Liver (tissue), 9 donors: ENCODE data around the gene EHMT1. TPM values are rescaled to one million over a fixed set of nuclear protein-coding genes. Genes with fewer than 3 reads are reported as not detected.

Experiments used
- DNase-seq: peaks from one replicate; pipeline ENCODE4 v3.0.0-alpha.2; 2017; ENCODE audit warnings: low spot score
- H3K27ac ChIP-seq, 2 donors: one replicate each; pipeline ENCODE4 v1.7.0; 2013; ENCODE audit warnings: inconsistent platforms in 2 of 2, low read length in 2 of 2, control low read depth in 1 of 2, low read depth in 1 of 2, mild to moderate bottlenecking in 1 of 2
- H3K27me3 ChIP-seq, 4 donors: one replicate each; pipeline versions ENCODE4 v1.6.1 to v1.7.0; 2013; ENCODE audit warnings: low read length in 3 of 4, inconsistent platforms in 1 of 4, mild to moderate bottlenecking in 1 of 4, moderate library complexity in 1 of 4; ENCODE audit not compliant: control insufficient read depth in 4 of 4, insufficient read depth in 4 of 4
- H3K36me3 ChIP-seq, 4 donors: one replicate each; pipeline versions ENCODE4 v1.6.1 to v1.7.0; 2013; ENCODE audit warnings: low read length in 3 of 4, mild to moderate bottlenecking in 3 of 4, low read depth in 1 of 4, moderate library complexity in 1 of 4; ENCODE audit not compliant: control insufficient read depth in 4 of 4, insufficient read depth in 3 of 4
- H3K4me1 ChIP-seq, 4 donors: one replicate each; pipeline versions ENCODE4 v1.6.1 to v1.7.0; 2013; ENCODE audit warnings: low read length in 3 of 4, mild to moderate bottlenecking in 3 of 4, moderate library complexity in 1 of 4; ENCODE audit not compliant: control insufficient read depth in 4 of 4, insufficient read depth in 4 of 4
- H3K4me3 ChIP-seq, 3 donors: one replicate each; pipeline versions ENCODE4 v1.6.1 to v1.7.0; 2013; ENCODE audit warnings: low read length in 3 of 3, control low read depth in 1 of 3, low read depth in 1 of 3, mild to moderate bottlenecking in 1 of 3
- H3K9ac ChIP-seq, 2 donors: one replicate each; pipeline ENCODE4 v1.7.0; 2013; ENCODE audit warnings: low read length in 2 of 2, mild to moderate bottlenecking in 2 of 2, moderate library complexity in 2 of 2, control low read depth in 1 of 2, low read depth in 1 of 2
- H3K9me3 ChIP-seq, 4 donors: one replicate each; pipeline versions ENCODE4 v1.6.1 to v1.7.0; 2013; ENCODE audit warnings: low read length in 3 of 4; ENCODE audit not compliant: control insufficient read depth in 4 of 4
- EGR1 ChIP-seq, 2 donors: IDR thresholded peaks; 2 replicates each; pipeline ENCODE4 v1.6.1; 2016 to 2018; ENCODE audit warnings: antibody characterized with exemption in 2 of 2, low read depth in 2 of 2
- FOXA1 ChIP-seq: IDR thresholded peaks from 2 replicates; pipeline ENCODE4 v1.6.1; 2016; ENCODE audit warnings: antibody characterized with exemption
- FOXA2 ChIP-seq: IDR thresholded peaks from 2 replicates; pipeline ENCODE4 v1.6.1; 2016; ENCODE audit warnings: antibody characterized with exemption
- GABPA ChIP-seq, 2 donors: IDR thresholded peaks in 1 of 2; conservative IDR thresholded peaks in 1 of 2; 2 replicates each; pipeline ENCODE4 v1.6.1; 2016; ENCODE audit warnings: antibody characterized with exemption in 2 of 2, mild to moderate bottlenecking in 1 of 2, moderate library complexity in 1 of 2
- HNF4A ChIP-seq, 2 donors: conservative IDR thresholded peaks; 2 replicates each; pipeline ENCODE4 v1.6.1; 2016; ENCODE audit warnings: antibody characterized with exemption in 2 of 2, mild to moderate bottlenecking in 2 of 2
- HNF4G ChIP-seq: IDR thresholded peaks from 2 replicates; pipeline ENCODE4 v1.6.1; 2016; ENCODE audit warnings: antibody characterized with exemption
- JUND ChIP-seq, 2 donors: IDR thresholded peaks; 2 replicates each; pipeline ENCODE4 v1.6.1; 2016; ENCODE audit warnings: antibody characterized with exemption in 2 of 2
- NR2F2 ChIP-seq: IDR thresholded peaks from 2 replicates; pipeline ENCODE4 v1.6.1; 2016; ENCODE audit warnings: antibody characterized with exemption
- RAD21 ChIP-seq, 2 donors: IDR thresholded peaks; 2 replicates each; pipeline ENCODE4 v1.6.1; 2016; ENCODE audit warnings: antibody characterized with exemption in 2 of 2, mild to moderate bottlenecking in 2 of 2
- RXRA ChIP-seq, 2 donors: IDR thresholded peaks; 2 replicates each; pipeline ENCODE4 v1.6.1; 2017 to 2018; ENCODE audit warnings: antibody characterized with exemption in 2 of 2, mild to moderate bottlenecking in 1 of 2
- SP1 ChIP-seq: IDR thresholded peaks from 2 replicates; pipeline ENCODE4 v1.6.1; 2018; ENCODE audit warnings: antibody characterized with exemption, mild to moderate bottlenecking
- TAF1 ChIP-seq: conservative IDR thresholded peaks from 2 replicates; pipeline ENCODE4 v1.6.1; 2016; ENCODE audit warnings: antibody characterized with exemption, mild to moderate bottlenecking
- YY1 ChIP-seq: IDR thresholded peaks from 2 replicates; pipeline ENCODE4 v1.6.1; 2016; ENCODE audit warnings: antibody characterized with exemption, mild to moderate bottlenecking
- WGBS: extraction: QIAGEN DNeasy Blood & Tissue Kit; methylation state at CpG from one replicate; pipeline ENCODE4 v1.1.7; 2013; 5-methylcytosine and 5-hydroxymethylcytosine counted together
- polyA plus RNA-seq, 2 donors: library from polyadenylated mRNA; stranded (reverse) in 1 of 2; unstranded in 1 of 2; fragments of 200-250 nt in 1 of 2; fragments of >200 nt in 1 of 2; fragmentation: Nextera tagmentation in 1 of 2; extraction: Ambion mirVana in 1 of 2; gene quantifications; one replicate each; pipeline versions ENCODE4 v1.2.1 to v1.2.3, GENCODE V29; 2013 to 2015
- total RNA-seq, 2 donors: library from RNA; depleted of rRNA; stranded (reverse); fragments of >200 nt; gene quantifications; one replicate each; pipeline ENCODE4 v1.2.3, GENCODE V29; 2014
- TF ChIP-seq, protein P1 (sequence below): IDR thresholded peaks from 2 replicates; pipeline ENCODE4 v1.6.1; 2016; ENCODE audit warnings: antibody characterized with exemption
- TF ChIP-seq, protein P2 (sequence below): IDR thresholded peaks from 2 replicates; pipeline ENCODE4 v1.6.1; 2016; ENCODE audit warnings: antibody characterized with exemption
- TF ChIP-seq, protein P3 (sequence below): IDR thresholded peaks from 2 replicates; pipeline ENCODE4 v1.6.1; 2016; ENCODE audit warnings: antibody characterized with exemption, mild to moderate bottlenecking
- TF ChIP-seq, protein P4 (sequence below): fragments of 150-350 bp; IDR thresholded peaks from 2 replicates; pipeline ENCODE4 v1.5.1; 2017; ENCODE audit warnings: improper control_type of control experiment, low read depth, low read length; ENCODE audit not compliant: missing input control
- TF ChIP-seq, protein P5 (sequence below): IDR thresholded peaks from 2 replicates; pipeline ENCODE4 v1.6.1; 2016; ENCODE audit warnings: antibody characterized with exemption
- donor health status: healthy.
- donor health status: healthy.
- donor health status: healthy.
- donor health status: healthy.
- donor health status: healthy.

EHMT1 gene
- total and polyA plus RNA-seq, 4 donors = 16.1 to 48.2 (median 27.3) TPM

DNA sequence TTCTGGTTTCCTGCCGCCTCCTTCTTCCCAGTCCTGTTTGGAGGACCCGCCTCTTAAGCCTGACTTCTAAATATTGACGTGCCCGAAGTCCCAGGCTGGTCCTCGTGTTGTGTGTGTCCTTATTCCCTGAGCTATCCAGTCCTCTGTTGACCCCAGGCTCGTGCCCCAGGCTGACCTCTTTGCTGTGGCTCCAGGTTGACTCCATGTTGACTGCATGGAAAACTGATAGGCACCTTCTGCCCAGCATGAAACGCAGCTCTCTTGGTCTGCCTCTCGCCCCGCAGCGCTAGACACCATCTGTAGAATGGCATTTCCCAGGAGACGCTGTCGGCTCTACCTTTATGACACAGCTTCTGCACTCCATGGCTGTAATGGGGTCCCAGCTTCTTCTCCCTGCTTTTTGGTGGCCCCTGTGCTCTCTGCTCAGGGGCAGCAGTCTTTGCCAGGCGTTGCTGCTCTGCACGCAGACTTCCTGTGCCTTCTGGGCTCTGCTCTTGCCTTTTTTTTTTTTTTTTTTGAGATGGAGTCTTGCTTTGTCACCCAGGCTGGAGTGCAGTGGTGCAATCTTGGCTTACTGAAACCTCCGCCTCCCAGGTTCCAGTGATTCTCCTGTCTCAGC is 28.4 kb downstream of the EHMT1 start:
- H3K4me1 ChIP-seq = no peaks in the 10 kb centered on the region
- DNase-seq = no peak
- WGBS = 69% methylated on average over 15 of the region's 15 CpGs
- H3K9me3 ChIP-seq = no peaks in the 10 kb centered on the region
- TF ChIP-seq HNF4G (no peak), JUND (IDR thresholded peaks at IDR 0.05) (no peak), FOXA2 (no peak), RAD21 (IDR thresholded peaks at IDR 0.05) (no peak), NR2F2 (no peak), YY1 (no peak), EGR1 (IDR thresholded peaks at IDR 0.05; ENCODE audit: low read depth in 2 of 2) (no peak), FOXA1 (no peak), HNF4A (conservative IDR thresholded peaks at IDR 0.05) (no peak), RXRA (IDR thresholded peaks at IDR 0.05) (no peak), TAF1 (no peak), SP1 (no peak), GABPA (IDR thresholded peaks at IDR 0.05 in 1 of 2, conservative IDR thresholded peaks at IDR 0.05 in 1 of 2) (no peak)
- TF ChIP-seq, protein P1, sequence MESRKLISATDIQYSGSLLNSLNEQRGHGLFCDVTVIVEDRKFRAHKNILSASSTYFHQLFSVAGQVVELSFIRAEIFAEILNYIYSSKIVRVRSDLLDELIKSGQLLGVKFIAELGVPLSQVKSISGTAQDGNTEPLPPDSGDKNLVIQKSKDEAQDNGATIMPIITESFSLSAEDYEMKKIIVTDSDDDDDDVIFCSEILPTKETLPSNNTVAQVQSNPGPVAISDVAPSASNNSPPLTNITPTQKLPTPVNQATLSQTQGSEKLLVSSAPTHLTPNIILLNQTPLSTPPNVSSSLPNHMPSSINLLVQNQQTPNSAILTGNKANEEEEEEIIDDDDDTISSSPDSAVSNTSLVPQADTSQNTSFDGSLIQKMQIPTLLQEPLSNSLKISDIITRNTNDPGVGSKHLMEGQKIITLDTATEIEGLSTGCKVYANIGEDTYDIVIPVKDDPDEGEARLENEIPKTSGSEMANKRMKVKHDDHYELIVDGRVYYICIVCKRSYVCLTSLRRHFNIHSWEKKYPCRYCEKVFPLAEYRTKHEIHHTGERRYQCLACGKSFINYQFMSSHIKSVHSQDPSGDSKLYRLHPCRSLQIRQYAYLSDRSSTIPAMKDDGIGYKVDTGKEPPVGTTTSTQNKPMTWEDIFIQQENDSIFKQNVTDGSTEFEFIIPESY = no peak
- TF ChIP-seq, protein P2, sequence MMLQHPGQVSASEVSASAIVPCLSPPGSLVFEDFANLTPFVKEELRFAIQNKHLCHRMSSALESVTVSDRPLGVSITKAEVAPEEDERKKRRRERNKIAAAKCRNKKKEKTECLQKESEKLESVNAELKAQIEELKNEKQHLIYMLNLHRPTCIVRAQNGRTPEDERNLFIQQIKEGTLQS = no peak
- TF ChIP-seq, protein P3, sequence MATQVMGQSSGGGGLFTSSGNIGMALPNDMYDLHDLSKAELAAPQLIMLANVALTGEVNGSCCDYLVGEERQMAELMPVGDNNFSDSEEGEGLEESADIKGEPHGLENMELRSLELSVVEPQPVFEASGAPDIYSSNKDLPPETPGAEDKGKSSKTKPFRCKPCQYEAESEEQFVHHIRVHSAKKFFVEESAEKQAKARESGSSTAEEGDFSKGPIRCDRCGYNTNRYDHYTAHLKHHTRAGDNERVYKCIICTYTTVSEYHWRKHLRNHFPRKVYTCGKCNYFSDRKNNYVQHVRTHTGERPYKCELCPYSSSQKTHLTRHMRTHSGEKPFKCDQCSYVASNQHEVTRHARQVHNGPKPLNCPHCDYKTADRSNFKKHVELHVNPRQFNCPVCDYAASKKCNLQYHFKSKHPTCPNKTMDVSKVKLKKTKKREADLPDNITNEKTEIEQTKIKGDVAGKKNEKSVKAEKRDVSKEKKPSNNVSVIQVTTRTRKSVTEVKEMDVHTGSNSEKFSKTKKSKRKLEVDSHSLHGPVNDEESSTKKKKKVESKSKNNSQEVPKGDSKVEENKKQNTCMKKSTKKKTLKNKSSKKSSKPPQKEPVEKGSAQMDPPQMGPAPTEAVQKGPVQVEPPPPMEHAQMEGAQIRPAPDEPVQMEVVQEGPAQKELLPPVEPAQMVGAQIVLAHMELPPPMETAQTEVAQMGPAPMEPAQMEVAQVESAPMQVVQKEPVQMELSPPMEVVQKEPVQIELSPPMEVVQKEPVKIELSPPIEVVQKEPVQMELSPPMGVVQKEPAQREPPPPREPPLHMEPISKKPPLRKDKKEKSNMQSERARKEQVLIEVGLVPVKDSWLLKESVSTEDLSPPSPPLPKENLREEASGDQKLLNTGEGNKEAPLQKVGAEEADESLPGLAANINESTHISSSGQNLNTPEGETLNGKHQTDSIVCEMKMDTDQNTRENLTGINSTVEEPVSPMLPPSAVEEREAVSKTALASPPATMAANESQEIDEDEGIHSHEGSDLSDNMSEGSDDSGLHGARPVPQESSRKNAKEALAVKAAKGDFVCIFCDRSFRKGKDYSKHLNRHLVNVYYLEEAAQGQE = no peak
- TF ChIP-seq, protein P4, sequence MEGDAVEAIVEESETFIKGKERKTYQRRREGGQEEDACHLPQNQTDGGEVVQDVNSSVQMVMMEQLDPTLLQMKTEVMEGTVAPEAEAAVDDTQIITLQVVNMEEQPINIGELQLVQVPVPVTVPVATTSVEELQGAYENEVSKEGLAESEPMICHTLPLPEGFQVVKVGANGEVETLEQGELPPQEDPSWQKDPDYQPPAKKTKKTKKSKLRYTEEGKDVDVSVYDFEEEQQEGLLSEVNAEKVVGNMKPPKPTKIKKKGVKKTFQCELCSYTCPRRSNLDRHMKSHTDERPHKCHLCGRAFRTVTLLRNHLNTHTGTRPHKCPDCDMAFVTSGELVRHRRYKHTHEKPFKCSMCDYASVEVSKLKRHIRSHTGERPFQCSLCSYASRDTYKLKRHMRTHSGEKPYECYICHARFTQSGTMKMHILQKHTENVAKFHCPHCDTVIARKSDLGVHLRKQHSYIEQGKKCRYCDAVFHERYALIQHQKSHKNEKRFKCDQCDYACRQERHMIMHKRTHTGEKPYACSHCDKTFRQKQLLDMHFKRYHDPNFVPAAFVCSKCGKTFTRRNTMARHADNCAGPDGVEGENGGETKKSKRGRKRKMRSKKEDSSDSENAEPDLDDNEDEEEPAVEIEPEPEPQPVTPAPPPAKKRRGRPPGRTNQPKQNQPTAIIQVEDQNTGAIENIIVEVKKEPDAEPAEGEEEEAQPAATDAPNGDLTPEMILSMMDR = no peak
- TF ChIP-seq, protein P5, sequence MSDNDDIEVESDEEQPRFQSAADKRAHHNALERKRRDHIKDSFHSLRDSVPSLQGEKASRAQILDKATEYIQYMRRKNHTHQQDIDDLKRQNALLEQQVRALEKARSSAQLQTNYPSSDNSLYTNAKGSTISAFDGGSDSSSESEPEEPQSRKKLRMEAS = no peak
- H3K27ac ChIP-seq = no peak overlapping the region
- no peak overlapping the region for H3K4me3 ChIP-seq
- H3K36me3 ChIP-seq = peaks cover 0 to 6% (median 1%) of the 10 kb centered on the region in 4 donors
- H3K9ac ChIP-seq = no peak overlapping the region
- no peaks in the 10 kb centered on the region for H3K27me3 ChIP-seq
